Measurements from ENCODE around the gene LTA.
"Not testable (repeated sequence)": the region's sequence is repeated elsewhere in the genome, so short reads cannot be mapped to it uniquely, and the experiment has no call there.

LTA gene

DNA sequence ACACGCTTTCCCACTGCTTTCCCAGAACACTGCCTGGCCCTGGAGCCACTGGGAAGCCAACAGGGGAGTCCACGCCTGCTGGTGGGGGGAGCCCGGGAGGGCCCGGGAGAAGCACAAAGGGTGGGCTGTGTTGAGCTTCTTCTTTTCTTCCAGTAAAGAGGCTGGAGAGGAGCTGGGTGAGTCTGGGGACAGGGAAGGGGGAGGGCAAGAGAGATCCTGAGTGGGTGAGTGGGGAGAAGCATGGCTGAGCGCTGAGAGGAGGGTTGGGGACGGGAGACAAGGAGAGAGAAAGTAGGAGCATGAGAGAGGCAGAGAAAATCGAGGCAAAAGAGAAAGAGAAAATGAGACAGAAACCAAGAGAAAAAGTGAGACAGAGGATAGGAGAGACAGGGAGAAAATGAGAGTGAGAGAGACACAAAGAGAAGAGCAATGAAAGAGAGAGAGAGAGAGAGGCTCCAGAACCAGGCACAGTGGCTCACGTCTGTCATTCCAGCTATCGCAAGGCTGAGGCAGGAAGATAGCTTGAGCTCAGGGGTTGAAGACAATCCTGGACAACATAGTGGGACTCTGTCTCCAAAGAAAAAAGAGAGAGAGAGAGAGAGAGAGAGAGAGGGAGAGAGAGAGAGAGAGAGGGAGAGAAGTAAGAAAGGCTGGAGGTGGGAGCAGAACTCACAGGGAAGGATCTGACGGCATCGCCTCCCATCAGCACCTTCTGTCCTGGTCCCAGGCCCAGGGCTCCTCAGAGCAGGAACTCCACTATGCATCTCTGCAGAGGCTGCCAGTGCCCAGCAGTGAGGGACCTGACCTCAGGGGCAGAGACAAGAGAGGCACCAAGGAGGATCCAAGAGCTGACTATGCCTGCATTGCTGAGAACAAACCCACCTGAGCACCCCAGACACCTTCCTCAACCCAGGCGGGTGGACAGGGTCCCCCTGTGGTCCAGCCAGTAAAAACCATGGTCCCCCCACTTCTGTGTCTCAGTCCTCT is 16.0 kb downstream of the LTA start:
- ATAC-seq, result no peak

DNA sequence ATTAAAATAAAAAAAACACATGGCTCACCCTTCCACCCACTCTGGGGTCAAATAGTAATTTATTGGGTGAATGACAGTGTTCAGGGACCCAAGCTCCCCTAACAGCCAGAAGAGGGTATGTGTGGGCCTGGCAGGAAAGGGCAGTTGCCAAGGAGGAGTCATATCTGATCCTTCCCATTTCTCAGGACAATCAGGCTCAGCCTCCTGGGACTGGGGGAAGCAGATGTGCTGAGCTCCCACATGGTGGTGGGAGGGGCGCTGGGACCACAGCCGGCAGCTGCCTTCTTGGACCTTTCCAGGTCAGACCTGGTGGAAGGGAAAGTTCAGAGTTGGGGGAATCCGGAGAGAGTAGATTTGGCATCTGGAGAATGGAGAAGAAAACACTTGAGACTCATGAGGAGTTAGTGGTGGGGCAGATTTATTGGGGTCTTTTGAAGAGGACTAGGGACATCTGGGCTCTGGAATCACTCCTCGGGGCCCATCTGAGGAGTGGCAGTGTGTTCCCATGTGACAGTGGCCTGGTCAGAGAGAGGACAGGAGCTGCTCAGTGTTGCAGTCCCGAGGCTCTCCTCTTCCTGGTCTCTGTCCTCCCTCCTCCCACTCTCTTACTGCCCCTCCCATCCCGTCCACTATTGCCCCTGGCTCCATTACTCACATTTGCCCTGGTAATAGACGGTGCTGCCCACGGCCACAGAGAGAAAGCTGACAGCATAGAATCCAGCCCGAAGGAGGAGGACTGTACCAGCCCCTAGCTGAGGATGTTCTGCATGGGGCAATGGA is 17.0 kb downstream of the LTA start:
- peak; percentile 27; the same call in 2 of the 3 replicates for ATAC-seq
- TF ChIP-seq PPARA (CRISPR knock-in tag; IDR thresholded peaks at IDR 0.05; ENCODE audit: borderline replicate concordance) (no peak), ZFP30 (CRISPR knock-in tag; IDR thresholded peaks at IDR 0.05) (no peak), RARB (CRISPR knock-in tag; IDR thresholded peaks at IDR 0.05) (no peak), ZC3H10 (CRISPR knock-in tag; IDR thresholded peaks at IDR 0.05) (no peak), SNAI2 (CRISPR knock-in tag; IDR thresholded peaks at IDR 0.05) (no peak), OSR1 (CRISPR knock-in tag; IDR thresholded peaks at IDR 0.05) (no peak), ZFP3 (CRISPR knock-in tag; IDR thresholded peaks at IDR 0.05) (no peak)
- TF ChIP-seq, protein P1, sequence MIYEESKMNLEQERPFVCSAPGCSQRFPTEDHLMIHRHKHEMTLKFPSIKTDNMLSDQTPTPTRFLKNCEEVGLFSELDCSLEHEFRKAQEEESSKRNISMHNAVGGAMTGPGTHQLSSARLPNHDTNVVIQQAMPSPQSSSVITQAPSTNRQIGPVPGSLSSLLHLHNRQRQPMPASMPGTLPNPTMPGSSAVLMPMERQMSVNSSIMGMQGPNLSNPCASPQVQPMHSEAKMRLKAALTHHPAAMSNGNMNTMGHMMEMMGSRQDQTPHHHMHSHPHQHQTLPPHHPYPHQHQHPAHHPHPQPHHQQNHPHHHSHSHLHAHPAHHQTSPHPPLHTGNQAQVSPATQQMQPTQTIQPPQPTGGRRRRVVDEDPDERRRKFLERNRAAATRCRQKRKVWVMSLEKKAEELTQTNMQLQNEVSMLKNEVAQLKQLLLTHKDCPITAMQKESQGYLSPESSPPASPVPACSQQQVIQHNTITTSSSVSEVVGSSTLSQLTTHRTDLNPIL (CRISPR knock-in tag; IDR thresholded peaks at IDR 0.05; ENCODE audit: low read depth), result no peak
- TF ChIP-seq, protein P2, sequence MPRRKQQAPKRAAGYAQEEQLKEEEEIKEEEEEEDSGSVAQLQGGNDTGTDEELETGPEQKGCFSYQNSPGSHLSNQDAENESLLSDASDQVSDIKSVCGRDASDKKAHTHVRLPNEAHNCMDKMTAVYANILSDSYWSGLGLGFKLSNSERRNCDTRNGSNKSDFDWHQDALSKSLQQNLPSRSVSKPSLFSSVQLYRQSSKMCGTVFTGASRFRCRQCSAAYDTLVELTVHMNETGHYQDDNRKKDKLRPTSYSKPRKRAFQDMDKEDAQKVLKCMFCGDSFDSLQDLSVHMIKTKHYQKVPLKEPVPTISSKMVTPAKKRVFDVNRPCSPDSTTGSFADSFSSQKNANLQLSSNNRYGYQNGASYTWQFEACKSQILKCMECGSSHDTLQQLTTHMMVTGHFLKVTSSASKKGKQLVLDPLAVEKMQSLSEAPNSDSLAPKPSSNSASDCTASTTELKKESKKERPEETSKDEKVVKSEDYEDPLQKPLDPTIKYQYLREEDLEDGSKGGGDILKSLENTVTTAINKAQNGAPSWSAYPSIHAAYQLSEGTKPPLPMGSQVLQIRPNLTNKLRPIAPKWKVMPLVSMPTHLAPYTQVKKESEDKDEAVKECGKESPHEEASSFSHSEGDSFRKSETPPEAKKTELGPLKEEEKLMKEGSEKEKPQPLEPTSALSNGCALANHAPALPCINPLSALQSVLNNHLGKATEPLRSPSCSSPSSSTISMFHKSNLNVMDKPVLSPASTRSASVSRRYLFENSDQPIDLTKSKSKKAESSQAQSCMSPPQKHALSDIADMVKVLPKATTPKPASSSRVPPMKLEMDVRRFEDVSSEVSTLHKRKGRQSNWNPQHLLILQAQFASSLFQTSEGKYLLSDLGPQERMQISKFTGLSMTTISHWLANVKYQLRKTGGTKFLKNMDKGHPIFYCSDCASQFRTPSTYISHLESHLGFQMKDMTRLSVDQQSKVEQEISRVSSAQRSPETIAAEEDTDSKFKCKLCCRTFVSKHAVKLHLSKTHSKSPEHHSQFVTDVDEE (CRISPR knock-in tag; IDR thresholded peaks at IDR 0.05), result no peak
- TF ChIP-seq, protein P3, sequence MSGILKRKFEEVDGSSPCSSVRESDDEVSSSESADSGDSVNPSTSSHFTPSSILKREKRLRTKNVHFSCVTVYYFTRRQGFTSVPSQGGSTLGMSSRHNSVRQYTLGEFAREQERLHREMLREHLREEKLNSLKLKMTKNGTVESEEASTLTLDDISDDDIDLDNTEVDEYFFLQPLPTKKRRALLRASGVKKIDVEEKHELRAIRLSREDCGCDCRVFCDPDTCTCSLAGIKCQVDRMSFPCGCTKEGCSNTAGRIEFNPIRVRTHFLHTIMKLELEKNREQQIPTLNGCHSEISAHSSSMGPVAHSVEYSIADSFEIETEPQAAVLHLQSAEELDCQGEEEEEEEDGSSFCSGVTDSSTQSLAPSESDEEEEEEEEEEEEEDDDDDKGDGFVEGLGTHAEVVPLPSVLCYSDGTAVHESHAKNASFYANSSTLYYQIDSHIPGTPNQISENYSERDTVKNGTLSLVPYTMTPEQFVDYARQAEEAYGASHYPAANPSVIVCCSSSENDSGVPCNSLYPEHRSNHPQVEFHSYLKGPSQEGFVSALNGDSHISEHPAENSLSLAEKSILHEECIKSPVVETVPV (CRISPR knock-in tag; IDR thresholded peaks at IDR 0.05), result no peak

More for the DNA sequence above, 16.0 kb downstream of the LTA start:
- no peak for TF ChIP-seq ZC3H10 (CRISPR knock-in tag; IDR thresholded peaks at IDR 0.05)

DNA sequence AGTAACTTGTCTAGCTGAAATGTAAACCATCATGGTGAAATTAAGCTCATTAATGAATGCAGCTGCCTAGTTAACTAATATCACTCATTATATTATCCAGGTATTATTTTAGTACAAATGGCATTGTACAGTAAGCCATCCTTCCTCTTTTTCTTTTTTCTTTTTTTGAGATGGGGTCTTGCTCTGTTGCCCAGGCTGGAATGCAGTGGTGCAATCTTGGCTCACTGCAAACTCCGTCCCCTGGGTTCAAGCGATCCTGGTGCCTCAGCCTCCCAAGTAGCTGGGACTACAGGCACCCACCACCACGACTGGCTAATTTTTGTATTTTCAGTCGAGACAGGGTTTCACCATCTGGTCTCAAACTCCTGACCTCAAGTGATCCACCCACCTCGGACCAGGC is 18.6 kb downstream of the LTA start:
- not testable (repeated sequence) for ATAC-seq

DNA sequence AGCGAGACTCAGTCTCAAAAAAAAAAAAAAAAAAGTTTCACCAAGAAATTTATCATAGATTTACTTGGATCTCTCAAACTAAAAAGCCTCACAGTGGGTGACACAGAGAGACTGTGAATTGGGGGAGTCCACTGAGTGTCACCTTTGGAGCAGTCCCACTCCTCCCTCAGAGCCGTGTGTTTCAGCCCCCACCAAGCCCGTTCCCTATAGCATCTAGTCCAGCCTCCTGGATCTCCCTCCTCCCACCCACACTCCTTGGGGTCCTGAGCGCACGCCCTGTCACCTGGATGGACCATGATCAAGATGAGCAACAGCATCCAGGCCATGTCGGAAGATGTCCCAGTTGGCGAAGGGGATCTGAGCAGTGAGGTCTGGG is 20.3 kb downstream of the LTA start:
- TF ChIP-seq, protein P1 (CRISPR knock-in tag; IDR thresholded peaks at IDR 0.05; ENCODE audit: low read depth), result no peak
- no peak for TF ChIP-seq CSDC2 (CRISPR knock-in tag; IDR thresholded peaks at IDR 0.05)
- TF ChIP-seq ZFP3 (CRISPR knock-in tag; IDR thresholded peaks at IDR 0.05), result no peak
- TF ChIP-seq BACH2 (CRISPR knock-in tag; IDR thresholded peaks at IDR 0.05; ENCODE audit: borderline replicate concordance), result no peak
- TF ChIP-seq ZNF70 (CRISPR knock-in tag; IDR thresholded peaks at IDR 0.05), result no peak
- TF ChIP-seq, protein P2 (CRISPR knock-in tag; IDR thresholded peaks at IDR 0.05), result no peak
- TF ChIP-seq TCF4 (CRISPR knock-in tag; IDR thresholded peaks at IDR 0.05; ENCODE audit: borderline replicate concordance), result no peak
- no peak for TF ChIP-seq ZNF565 (CRISPR knock-in tag; conservative IDR thresholded peaks at IDR 0.05; ENCODE audit: low read depth)
- no peak for TF ChIP-seq RARB (CRISPR knock-in tag; IDR thresholded peaks at IDR 0.05)
- TF ChIP-seq ESRRG (CRISPR knock-in tag; IDR thresholded peaks at IDR 0.05), result no peak
- no peak for TF ChIP-seq ISL1 (CRISPR knock-in tag; IDR thresholded peaks at IDR 0.05)
- TF ChIP-seq TOX (CRISPR knock-in tag; IDR thresholded peaks at IDR 0.05; ENCODE audit: borderline replicate concordance), result no peak
- TF ChIP-seq ZFP30 (CRISPR knock-in tag; IDR thresholded peaks at IDR 0.05), result no peak

More for the DNA sequence above, 20.3 kb downstream of the LTA start:
- ATAC-seq, result no peak

All from SK-N-SH treated with all-trans-retinoic acid at 6 μM for 48 hours (cell line).